ENCODE measurements around the gene SLC7A6OS. TPM values are rescaled to one million over a fixed set of nuclear protein-coding genes. Genes with fewer than 3 reads are reported as not detected.
A peak's percentile ranks its signal among the peaks of the same experiment; 100 is the strongest.

SLC7A6OS gene
- total RNA-seq, 2 donors from 2014 or later: 13.9 to 15.4 TPM

DNA sequence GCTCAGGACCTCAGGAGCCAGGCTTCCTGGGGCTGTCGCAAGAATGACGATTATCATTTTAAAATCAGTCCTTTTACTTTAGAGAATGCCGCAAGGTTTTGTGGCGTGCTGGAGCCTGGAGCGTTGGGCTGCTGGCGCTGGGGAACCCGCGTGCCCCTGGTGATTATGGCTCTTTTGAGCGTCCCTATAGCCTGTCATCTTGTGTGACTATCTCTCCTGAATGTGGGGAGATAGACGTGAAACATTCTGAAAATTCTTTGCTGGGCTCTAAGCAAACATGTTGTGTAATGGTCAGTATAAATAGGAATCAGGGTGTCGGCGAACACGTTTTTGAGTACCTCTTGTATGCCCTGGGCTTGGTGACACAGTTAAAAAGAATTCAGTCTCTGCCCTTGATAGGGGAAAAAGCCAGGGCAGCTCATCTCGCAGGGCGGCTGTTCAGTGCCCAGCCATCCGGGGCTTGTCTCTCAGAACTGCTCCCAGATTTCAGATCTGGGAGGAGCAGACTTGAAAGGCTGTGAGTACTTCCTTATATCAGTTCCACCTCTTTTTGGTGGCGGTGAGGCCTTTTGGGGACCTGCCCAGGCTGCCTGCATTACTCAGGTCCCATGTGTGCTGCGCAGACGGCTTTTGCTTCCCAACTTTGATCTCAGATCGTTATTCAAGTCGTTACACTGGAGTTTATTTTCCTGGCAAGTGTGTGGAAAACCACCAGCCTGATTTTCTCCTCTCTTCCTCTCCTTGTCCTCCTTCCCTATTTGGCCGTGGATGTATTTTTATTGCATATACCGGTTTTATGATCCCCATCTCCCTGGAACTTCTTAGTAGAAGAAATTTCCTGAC lies 45.4 kb downstream of the SLC7A6OS start:
- intact Hi-C loops (cut with DNase I, micrococcal nuclease): no loop called here
- peak; percentile 71 to 77 for DNase-seq
- peak; percentile 70 for ATAC-seq

- intact Hi-C loops (cut with DNase I, micrococcal nuclease): loop anchor here in 1 of 2 donors (5.0 kb wide), 1 partner anchor 48 kb away; the partner anchor contains the start of genes PRMT7 and SLC7A6OS
- ATAC-seq: peak; percentile 68
Measured at GRCh38 chr16:68264128-68265077, 46.3 kb downstream of the SLC7A6OS start, which contains the start of gene SLC7A6. Gene SLC7A6, plus strand, starts transcription at chr16:68264526. Its CDS starts 10,201 bp downstream, at chr16:68274727.

DNA sequence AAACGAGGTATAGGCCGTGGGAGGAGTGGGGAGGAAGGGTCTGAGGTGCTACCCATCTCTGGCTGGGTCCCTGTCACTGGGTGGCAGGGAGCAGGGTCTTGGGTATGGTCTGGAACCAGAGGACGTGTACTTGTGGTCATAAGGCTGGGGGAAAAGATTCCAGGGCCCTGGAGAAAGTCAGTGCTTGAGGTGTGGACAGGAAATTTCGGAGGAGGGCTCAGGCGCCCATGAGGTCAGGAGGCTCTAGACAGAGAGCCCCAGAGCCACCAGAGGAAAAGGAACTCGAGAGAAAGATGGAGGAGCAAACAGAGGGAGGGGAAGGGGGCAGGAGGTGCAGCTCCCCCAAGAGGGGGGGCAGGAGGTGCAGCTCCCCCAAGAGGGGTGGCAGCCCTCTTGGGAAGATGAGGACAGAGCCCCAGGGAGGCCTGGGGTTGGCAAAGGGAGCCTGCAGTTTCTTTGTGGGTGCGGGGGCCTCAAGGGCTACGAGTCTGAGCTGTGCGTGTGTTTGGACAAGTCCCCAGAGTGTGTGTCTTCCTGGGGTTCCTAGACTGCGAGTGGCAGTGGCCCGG lies 47.1 kb downstream of the SLC7A6OS start:
- no peak for DNase-seq
- no peak for ATAC-seq
- intact Hi-C loops (cut with DNase I, micrococcal nuclease): loop anchor here in 1 of 2 donors (5.0 kb wide), 1 partner anchor 49 kb away; the partner anchor contains the start of genes PRMT7 and SLC7A6OS

More at GRCh38 chr16:68264128-68265077, 46.3 kb downstream of the SLC7A6OS start, which contains the start of gene SLC7A6:
- peak; percentile 68 to 84 for DNase-seq

DNA sequence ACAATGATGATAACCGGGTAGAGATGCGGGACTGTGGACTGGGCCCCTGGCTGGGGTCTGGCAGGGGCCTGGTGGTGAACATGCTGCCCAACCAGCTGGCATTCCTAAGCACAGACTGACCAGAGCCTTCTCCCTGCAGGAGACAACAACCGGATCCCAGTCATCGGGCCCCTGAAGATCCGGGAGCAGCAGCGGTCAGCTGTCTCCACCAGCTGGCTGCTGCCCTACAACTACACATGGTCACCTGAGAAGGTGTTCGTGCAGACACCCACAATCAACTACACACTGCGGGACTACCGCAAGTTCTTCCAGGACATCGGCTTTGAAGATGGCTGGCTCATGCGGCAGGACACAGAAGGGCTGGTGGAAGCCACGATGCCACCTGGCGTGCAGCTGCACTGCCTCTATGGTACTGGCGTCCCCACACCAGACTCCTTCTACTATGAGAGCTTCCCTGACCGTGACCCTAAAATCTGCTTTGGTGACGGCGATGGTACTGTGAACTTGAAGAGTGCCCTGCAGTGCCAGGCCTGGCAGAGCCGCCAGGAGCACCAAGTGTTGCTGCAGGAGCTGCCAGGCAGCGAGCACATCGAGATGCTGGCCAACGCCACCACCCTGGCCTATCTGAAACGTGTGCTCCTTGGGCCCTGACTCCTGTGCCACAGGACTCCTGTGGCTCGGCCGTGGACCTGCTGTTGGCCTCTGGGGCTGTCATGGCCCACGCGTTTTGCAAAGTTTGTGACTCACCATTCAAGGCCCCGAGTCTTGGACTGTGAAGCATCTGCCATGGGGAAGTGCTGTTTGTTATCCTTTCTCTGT lies 51.5 kb downstream of the SLC7A6OS start:
- no peak for ATAC-seq
- no peak for DNase-seq
- intact Hi-C loops (cut with DNase I, micrococcal nuclease): no loop called here

DNA sequence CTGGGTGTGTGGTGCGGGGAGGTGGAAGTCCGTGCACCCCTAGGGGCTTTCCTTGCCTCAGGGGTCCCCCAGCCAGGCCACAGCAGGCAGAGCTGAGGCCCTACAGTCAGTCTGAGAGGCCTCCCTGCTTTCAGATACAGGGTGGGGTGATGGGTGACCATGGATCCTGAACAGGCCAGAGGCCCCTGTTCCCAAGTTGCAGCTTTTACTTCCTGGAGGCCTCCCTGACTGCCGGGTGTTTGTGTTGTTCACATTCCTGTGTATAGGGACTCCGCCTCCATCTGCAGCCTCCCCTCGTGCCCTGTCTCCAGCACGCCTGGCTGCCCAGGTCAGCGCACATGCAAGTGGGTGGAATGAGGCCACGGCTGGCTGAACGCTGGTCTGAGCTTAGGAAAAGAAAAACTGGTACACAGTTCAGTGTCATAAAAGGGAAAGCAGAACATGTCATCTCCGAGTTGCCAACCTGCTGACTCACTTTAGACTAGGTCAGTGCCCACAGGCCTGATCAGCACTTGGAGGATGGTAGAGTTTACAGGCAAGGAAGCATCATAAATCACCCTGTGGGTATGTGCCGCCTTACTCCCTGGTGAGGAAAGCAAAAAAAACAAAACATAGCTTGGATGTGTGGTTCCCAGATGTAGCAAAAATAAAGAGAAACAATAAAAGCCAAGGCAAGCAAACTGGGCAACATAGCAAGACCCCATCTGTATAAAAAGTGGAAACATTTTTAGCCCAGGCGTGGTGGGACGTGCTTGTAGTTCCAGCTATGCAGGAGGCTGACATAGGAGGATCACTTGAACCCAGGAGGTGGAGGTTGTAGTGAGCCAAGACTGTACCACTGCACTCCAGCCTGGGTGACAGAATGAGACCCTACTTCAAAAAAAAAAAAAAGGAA lies 52.6 kb downstream of the SLC7A6OS start:
- DNase-seq (peak; percentile 62 to 85), ATAC-seq (peak; percentile 79)
- intact Hi-C loops (cut with DNase I, micrococcal nuclease): no loop called here

DNA sequence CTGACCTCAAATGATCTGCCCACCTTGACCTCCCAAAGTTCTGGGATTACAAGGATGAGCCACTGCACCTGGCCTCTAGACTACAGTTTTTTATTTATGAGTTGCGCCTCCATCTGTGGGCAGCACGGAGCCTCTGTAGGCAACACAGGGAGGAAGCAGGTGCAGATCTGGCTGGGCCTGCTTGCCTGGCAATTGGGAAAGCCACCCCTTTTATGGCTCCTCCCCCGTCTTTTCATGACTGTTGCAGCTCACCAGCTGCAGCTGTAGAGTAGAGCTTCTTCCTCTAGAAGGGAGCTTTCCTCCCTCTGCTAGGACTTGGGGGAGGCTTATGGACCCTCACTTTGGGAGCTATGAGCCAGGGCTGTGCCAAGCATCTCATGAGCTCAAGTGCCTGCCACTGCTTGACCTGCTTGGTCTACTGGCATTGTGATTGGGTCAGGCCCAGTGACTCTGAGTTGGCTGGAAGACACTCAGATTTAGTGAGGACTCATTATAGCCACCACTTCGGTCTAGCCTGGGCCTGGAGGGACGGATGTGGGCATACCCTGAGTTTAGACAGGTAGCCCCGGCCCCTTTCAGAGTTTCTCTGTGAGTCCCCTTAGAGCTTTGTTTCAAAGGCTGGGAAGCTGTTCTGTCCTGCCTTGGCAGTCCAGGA lies 53.4 kb downstream of the SLC7A6OS start:
- DNase-seq: peak in 1 of 2 donors; percentile 70
- intact Hi-C loops (cut with DNase I, micrococcal nuclease): no loop called here
- peak; percentile 45 for ATAC-seq

- DNase-seq (no peak), ATAC-seq (no peak)
- intact Hi-C loops (cut with DNase I, micrococcal nuclease): no loop called here
Measured at GRCh38 chr16:68255712-68256111, 55.0 kb downstream of the SLC7A6OS start.

GRCh38 chr16:68253721-68254120 lies 57.0 kb downstream of the SLC7A6OS start:
- intact Hi-C loops (cut with DNase I, micrococcal nuclease): no loop called here
- DNase-seq (no peak), ATAC-seq (no peak)

DNA sequence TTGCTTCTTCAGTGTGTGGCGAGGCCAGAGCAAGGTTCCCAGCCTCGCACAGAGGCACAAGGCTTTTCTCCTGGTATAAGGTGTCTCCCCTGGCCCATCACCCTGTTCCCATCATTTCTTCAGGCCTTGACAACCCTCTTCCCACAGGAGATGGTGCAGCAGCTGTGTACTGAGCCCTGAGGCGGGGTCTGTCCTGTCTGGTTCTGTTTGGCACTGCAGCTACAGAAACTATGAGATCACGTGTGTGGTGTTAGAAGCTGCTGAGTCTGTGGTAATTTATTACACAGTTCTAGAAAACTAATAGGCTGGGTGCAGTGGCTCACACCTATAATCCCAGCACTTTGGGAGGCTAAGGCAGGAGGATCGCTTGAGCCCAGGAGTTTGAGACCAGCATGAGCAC lies 58.4 kb downstream of the SLC7A6OS start:
- DNase-seq: no peak
- intact Hi-C loops (cut with DNase I, micrococcal nuclease): no loop called here

GRCh38 chr16:68251832-68252231 lies 58.9 kb downstream of the SLC7A6OS start:
- DNase-seq (no peak), ATAC-seq (no peak)
- intact Hi-C loops (cut with DNase I, micrococcal nuclease): no loop called here

More for the DNA sequence above, 58.4 kb downstream of the SLC7A6OS start:
- no peak for ATAC-seq

GRCh38 chr16:68250951-68251350 lies 59.8 kb downstream of the SLC7A6OS start:
- no peak for DNase-seq
- no peak for ATAC-seq
- intact Hi-C loops (cut with DNase I, micrococcal nuclease): no loop called here

DNA sequence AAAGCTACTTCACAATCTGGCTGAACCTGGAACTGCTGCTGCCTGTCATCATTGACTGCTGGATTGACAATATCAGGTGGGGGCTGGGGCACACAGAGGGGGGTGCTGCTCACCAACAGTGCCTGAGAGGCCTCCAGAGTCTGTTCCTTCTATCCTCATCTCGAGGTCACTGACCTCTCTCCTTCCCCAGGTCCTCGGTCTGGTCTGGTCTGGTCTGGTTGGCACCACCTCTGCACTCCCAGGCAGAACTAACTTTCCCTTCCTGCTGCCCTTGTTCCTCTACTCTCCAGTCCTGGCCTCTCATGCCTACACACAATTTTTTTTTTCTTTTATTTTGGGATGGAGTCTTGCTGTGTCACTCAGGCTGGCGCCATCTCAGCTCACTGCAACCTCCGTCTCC lies 61.4 kb downstream of the SLC7A6OS start:
- intact Hi-C loops (cut with DNase I, micrococcal nuclease): no loop called here
- no peak for ATAC-seq
- no peak for DNase-seq

Other genes with a start within 250 kb of the SLC7A6OS start
- 10 to 100 TPM; 24.6 to 24.9 TPM for gene NFATC3, start 225.6 kb downstream of the SLC7A6OS start, total RNA-seq
- 100 to 1,000 TPM in 1 of 2 donors, 10 to 100 TPM in 1; 87.5 to 120 TPM for gene ESRP2, start 74.8 kb downstream of the SLC7A6OS start, total RNA-seq
- 10 to 100 TPM; 15.1 to 15.5 TPM for gene PLA2G15, start 65.6 kb downstream of the SLC7A6OS start, total RNA-seq
- gene SLC7A6, start 46.4 kb downstream of the SLC7A6OS start, total RNA-seq: 10 to 100 TPM; 23.9 to 45.9 TPM
- 10 to 100 TPM; 26.3 to 27.7 TPM for gene PRMT7, start 73 bp upstream of the SLC7A6OS start, total RNA-seq
- 10 to 100 TPM; 71.5 to 90.3 TPM for gene SMPD3, start 137.6 kb upstream of the SLC7A6OS start, total RNA-seq
- 1 to 10 TPM; 8.4 to 9.0 TPM for gene ZFP90, start 228.3 kb upstream of the SLC7A6OS start, total RNA-seq